Measurements from ENCODE around the gene WFIKKN2.

The WFIKKN2 gene

GRCh38 chr17:50887705-50888245 is 52.4 kb downstream of the WFIKKN2 start:
- peak; percentile 33 for DNase-seq (ENCODE audit: low spot score)

GRCh38 chr17:50889528-50890118 is 54.2 kb downstream of the WFIKKN2 start:
- H3K27ac ChIP-seq, result no peak overlapping the region
- TF ChIP-seq CTCF (IDR thresholded peaks at IDR 0.05), result no peak
- no peak overlapping the region for H3K4me3 ChIP-seq
- DNase-seq (ENCODE audit: low spot score), result peak; percentile 19

More at GRCh38 chr17:50887705-50888245, 52.4 kb downstream of the WFIKKN2 start:
- Histone ChIP-seq H3K27ac (no peak overlapping the region), H3K4me3 (no peak overlapping the region)
- no peak for TF ChIP-seq CTCF (IDR thresholded peaks at IDR 0.05)

GRCh38 chr17:50890675-50891516 is 55.5 kb downstream of the WFIKKN2 start:
- H3K4me3 ChIP-seq, result no peak overlapping the region
- DNase-seq (ENCODE audit: low spot score), result peak; percentile 41
- no peak for TF ChIP-seq CTCF (IDR thresholded peaks at IDR 0.05)
- H3K27ac ChIP-seq, result no peak overlapping the region

GRCh38 chr17:50891577-50891989 is 56.2 kb downstream of the WFIKKN2 start:
- H3K4me3 ChIP-seq, result no peak overlapping the region
- TF ChIP-seq CTCF (IDR thresholded peaks at IDR 0.05), result no peak
- peak; percentile 24 for DNase-seq (ENCODE audit: low spot score)
- no peak overlapping the region for H3K27ac ChIP-seq

Measured in coronary artery (tissue), 2 donors.